NCI-H2227 (cell line): ENCODE results near the gene PTPRZ1.

Source experiments
- DNase-seq: peaks from one replicate; lab custom pipeline; 2025; ENCODE audit not compliant: unreplicated experiment; lab: John Stamatoyannopoulos, UW

Gene PTPRZ1

GRCh38 chr7:122040147-122040546 is 167.2 kb downstream of the PTPRZ1 start:
- no peak for DNase-seq

- DNase-seq = no peak
These were observed 173.4 kb downstream of the PTPRZ1 start for GRCh38 chr7:122046402-122046801.

- no peak for DNase-seq
These were observed 181.4 kb downstream of the PTPRZ1 start for GRCh38 chr7:122054393-122054792.

- no peak for DNase-seq
These were observed 182.1 kb downstream of the PTPRZ1 start for GRCh38 chr7:122055073-122055472.

- no peak for DNase-seq
These were observed 184.0 kb downstream of the PTPRZ1 start for GRCh38 chr7:122056977-122057376.

GRCh38 chr7:122059542-122059941 is 186.6 kb downstream of the PTPRZ1 start:
- no peak for DNase-seq

GRCh38 chr7:122063146-122063545 is 190.2 kb downstream of the PTPRZ1 start:
- no peak for DNase-seq

GRCh38 chr7:122064971-122065370 is 192.0 kb downstream of the PTPRZ1 start:
- no peak for DNase-seq

- no peak for DNase-seq
These were observed 194.1 kb downstream of the PTPRZ1 start for GRCh38 chr7:122067077-122067476.

GRCh38 chr7:122068046-122068445 is 195.1 kb downstream of the PTPRZ1 start:
- DNase-seq = no peak

GRCh38 chr7:122068999-122069398 is 196.0 kb downstream of the PTPRZ1 start:
- no peak for DNase-seq

- DNase-seq = no peak
These were observed 197.1 kb downstream of the PTPRZ1 start for GRCh38 chr7:122070062-122070461.

GRCh38 chr7:122070834-122071233 is 197.9 kb downstream of the PTPRZ1 start:
- DNase-seq = no peak

- DNase-seq = no peak
These were observed 199.3 kb downstream of the PTPRZ1 start for GRCh38 chr7:122072272-122072671.

GRCh38 chr7:122072924-122073599 is 200.1 kb downstream of the PTPRZ1 start:
- DNase-seq = no peak

- no peak for DNase-seq
These were observed 200.7 kb downstream of the PTPRZ1 start for GRCh38 chr7:122073635-122074034.

GRCh38 chr7:122082160-122082559 is 209.2 kb downstream of the PTPRZ1 start:
- no peak for DNase-seq

GRCh38 chr7:122082670-122083069 is 209.7 kb downstream of the PTPRZ1 start:
- no peak for DNase-seq

GRCh38 chr7:122092964-122093797 is 220.2 kb downstream of the PTPRZ1 start:
- DNase-seq = peak; percentile 63

GRCh38 chr7:122094549-122094948 is 221.6 kb downstream of the PTPRZ1 start:
- no peak for DNase-seq

- DNase-seq = no peak
These were observed 222.7 kb downstream of the PTPRZ1 start for GRCh38 chr7:122095642-122096041.

- DNase-seq = no peak
These were observed 227.1 kb downstream of the PTPRZ1 start for GRCh38 chr7:122100021-122100420.
